GM12878 (cell line): ENCODE measurements around the gene TRMT44. TPM values are rescaled to one million over a fixed set of nuclear protein-coding genes. Genes with fewer than 3 reads are reported as not detected.

Experiments
- ATAC-seq: fragments of 200-7000 bp; cut with Tn5 transposase; 3 replicates; pipeline ENCODE4 v1.9.1; 2020; ENCODE audit warnings: mild to moderate bottlenecking, moderate library complexity
- BruUV-seq: library from RNA; stranded (reverse); fragments of 400-500 nt; replicated peaks from 2 replicates; lab custom pipeline; 2021; lab: Mats Ljungman, UMichigan
- CTCF ChIA-PET: fragments of 300-600 bp; sonication (Branson Sonifier 250); formaldehyde crosslinking; extraction: SDS; loops from one replicate; lab custom pipeline; 2021; ENCODE audit warnings: inconsistent platforms; lab: Yijun Ruan, JAX
- POLR2A ChIA-PET: fragments of 350-600 bp; formaldehyde crosslinking; extraction: SDS; loops from one replicate; lab custom pipeline; 2021; ENCODE audit warnings: inconsistent platforms; lab: Charles Lee
- RAD21 ChIA-PET: fragments of 300-600 bp; sonication (Branson Sonifier 250); formaldehyde crosslinking; loops from one replicate; lab custom pipeline; 2023; ENCODE audit warnings: antibody characterized with exemption; ENCODE audit not compliant: unreplicated experiment; lab: Charles Lee
- SMC1A ChIA-PET: fragments of 300-600 bp; sonication (Branson Sonifier 250); formaldehyde crosslinking; loops from one replicate; lab custom pipeline; 2023; ENCODE audit not compliant: unreplicated experiment, uncharacterized antibody; lab: Charles Lee
- DNase-seq: peaks from one replicate; pipeline ENCODE4 v3.0.0-alpha.2; 2011; ENCODE audit warnings: low read depth, low spot score
- FAIRE-seq: peaks from 3 replicates; lab custom pipeline; 2011; peaks lifted over from hg19 to GRCh38; lab: Jason Lieb, UNC
- H2AFZ ChIP-seq: 2 replicates; pipeline ENCODE4 v1.6.0; 2011; ENCODE audit warnings: low read depth, low read length, control low read depth; ENCODE audit not compliant: control insufficient read depth
- H3K27ac ChIP-seq: 2 replicates; pipeline ENCODE4 v1.5.1; 2011; ENCODE audit warnings: control low read depth; ENCODE audit not compliant: control insufficient read depth, insufficient read depth
- H3K27me3 ChIP-seq, 2 experiments: replicated peaks in 1 of 2; 2 replicates each; pipeline versions ENCODE4 v1.6.0 to v1.6.1; 2011; ENCODE audit warnings: low read length in 1 of 2; ENCODE audit not compliant: control insufficient read depth in 2 of 2, insufficient read depth in 2 of 2
- H3K36me3 ChIP-seq, 2 experiments: 2 replicates each; pipeline ENCODE4 v1.5.1; 2011; ENCODE audit warnings: low read length in 1 of 2; ENCODE audit not compliant: control insufficient read depth in 2 of 2, insufficient read depth in 2 of 2
- H3K4me1 ChIP-seq: 2 replicates; pipeline ENCODE4 v1.6.1; 2011; ENCODE audit warnings: mild to moderate bottlenecking, low read length, moderate library complexity, mixed read lengths; ENCODE audit not compliant: control insufficient read depth, insufficient read depth
- H3K4me2 ChIP-seq: 2 replicates; pipeline ENCODE4 v1.6.0; 2011; ENCODE audit warnings: control low read depth; ENCODE audit not compliant: control insufficient read depth, insufficient read depth
- H3K4me3 ChIP-seq: fragments of 200-600 bp; sonication (generic); 2 replicates; pipeline ENCODE4 v1.5.1; 2016
- H3K79me2 ChIP-seq: 2 replicates; pipeline ENCODE4 v1.6.0; 2011; ENCODE audit warnings: low read length; ENCODE audit not compliant: control insufficient read depth, insufficient read depth
- H3K9ac ChIP-seq: 2 replicates; pipeline ENCODE4 v1.8.0; 2011; ENCODE audit warnings: low read length, control low read depth, mixed read lengths; ENCODE audit not compliant: control insufficient read depth, insufficient read depth
- H3K9me3 ChIP-seq: replicated peaks from 3 replicates; pipeline ENCODE4 v1.5.1; 2011; ENCODE audit warnings: mild to moderate bottlenecking, low read length; ENCODE audit not compliant: control insufficient read depth, insufficient read depth
- H4K20me1 ChIP-seq: 2 replicates; pipeline ENCODE4 v1.6.0; 2011; ENCODE audit not compliant: control insufficient read depth, insufficient read depth
- ATF3 ChIP-seq: IDR thresholded peaks from 2 replicates; pipeline ENCODE4 v1.6.1; 2011; ENCODE audit warnings: low read depth, mild to moderate bottlenecking, low read length, moderate library complexity, borderline replicate concordance; ENCODE audit errors: extremely low read depth
- CBX5 ChIP-seq: sonication (generic); IDR thresholded peaks from 2 replicates; pipeline ENCODE4 v1.6.1; 2016; ENCODE audit warnings: low read depth, moderate library complexity, mild to moderate bottlenecking, inconsistent platforms
- RBBP5 ChIP-seq: fragments of 200-600 bp; sonication (generic); conservative IDR thresholded peaks from 2 replicates; pipeline ENCODE4 v1.6.1; 2016
- SPI1 ChIP-seq: IDR thresholded peaks from 2 replicates; pipeline ENCODE4 v1.6.1; 2011; ENCODE audit warnings: low read depth, mild to moderate bottlenecking, low read length, moderate library complexity, borderline replicate concordance; ENCODE audit not compliant: insufficient read depth
- TAF1 ChIP-seq: IDR thresholded peaks from 2 replicates; pipeline ENCODE4 v1.6.1; 2011; ENCODE audit warnings: mild to moderate bottlenecking, low read depth, low read length, borderline replicate concordance
- ZNF24 ChIP-seq: fragments of 450-650 bp; IDR thresholded peaks from 2 replicates; pipeline ENCODE4 v1.6.1; 2017; ENCODE audit warnings: antibody characterized with exemption, mild to moderate bottlenecking
- WGBS: methylation state at CpG from one replicate; pipeline ENCODE4 v1.1.6; 2016; ENCODE audit warnings: low lambda C conversion rate; ENCODE audit not compliant: insufficient replicate concordance, insufficient coverage; ENCODE audit errors: missing lambda C conversion rate; 5-methylcytosine and 5-hydroxymethylcytosine counted together
- in situ Hi-C: fragments of 300-500 bp; cut with MboI; formaldehyde crosslinking; loops from 9 replicates; pipeline ENCODE4 v1.14.3; 2018; ENCODE audit warnings: mixed read lengths
- intact Hi-C: fragments of 100-400 bp; cut with micrococcal nuclease; formaldehyde crosslinking; loops from one replicate; pipeline ENCODE4 v1.14.2; 2022; ENCODE audit not compliant: unreplicated experiment
- polyA plus RNA-seq, 11 experiments: library from polyadenylated mRNA; depleted of rRNA in 4 of 11; unstranded in 6 of 11; stranded (reverse) in 5 of 11; fragments of >200 nt; fragmentation: Nextera tagmentation in 4 of 11; fragmentation: Illumina TruSeq in 1 of 11; extraction: Ambion mirVana in 4 of 11; extraction: Trizol in 1 of 11; gene quantifications; 1 replicate in 1 of 11; 2 replicates in 10 of 11; pipeline versions ENCODE4 v1.2.1 to v1.2.3, GENCODE V29; 2011 to 2016; ENCODE audit warnings: inconsistent platforms in 2 of 11, missing spikeins in 2 of 11, low read depth in 1 of 11
- total RNA-seq, 4 experiments: library from RNA; depleted of rRNA in 3 of 4; stranded (reverse); fragments of >200 nt in 3 of 4; fragmentation: Illumina TruSeq in 1 of 4; extraction: Trizol in 1 of 4; gene quantifications; 2 replicates each; pipeline versions ENCODE4 v1.2.1 to v1.2.3, GENCODE V29; 2013 to 2021

TRMT44 gene
- total and polyA plus RNA-seq, 10 of the 15 experiments (the other 5 are each of a cell fraction or from before 2014, with no cell fraction given), result 1.3 to 18.5 (median 10.1) TPM

DNA sequence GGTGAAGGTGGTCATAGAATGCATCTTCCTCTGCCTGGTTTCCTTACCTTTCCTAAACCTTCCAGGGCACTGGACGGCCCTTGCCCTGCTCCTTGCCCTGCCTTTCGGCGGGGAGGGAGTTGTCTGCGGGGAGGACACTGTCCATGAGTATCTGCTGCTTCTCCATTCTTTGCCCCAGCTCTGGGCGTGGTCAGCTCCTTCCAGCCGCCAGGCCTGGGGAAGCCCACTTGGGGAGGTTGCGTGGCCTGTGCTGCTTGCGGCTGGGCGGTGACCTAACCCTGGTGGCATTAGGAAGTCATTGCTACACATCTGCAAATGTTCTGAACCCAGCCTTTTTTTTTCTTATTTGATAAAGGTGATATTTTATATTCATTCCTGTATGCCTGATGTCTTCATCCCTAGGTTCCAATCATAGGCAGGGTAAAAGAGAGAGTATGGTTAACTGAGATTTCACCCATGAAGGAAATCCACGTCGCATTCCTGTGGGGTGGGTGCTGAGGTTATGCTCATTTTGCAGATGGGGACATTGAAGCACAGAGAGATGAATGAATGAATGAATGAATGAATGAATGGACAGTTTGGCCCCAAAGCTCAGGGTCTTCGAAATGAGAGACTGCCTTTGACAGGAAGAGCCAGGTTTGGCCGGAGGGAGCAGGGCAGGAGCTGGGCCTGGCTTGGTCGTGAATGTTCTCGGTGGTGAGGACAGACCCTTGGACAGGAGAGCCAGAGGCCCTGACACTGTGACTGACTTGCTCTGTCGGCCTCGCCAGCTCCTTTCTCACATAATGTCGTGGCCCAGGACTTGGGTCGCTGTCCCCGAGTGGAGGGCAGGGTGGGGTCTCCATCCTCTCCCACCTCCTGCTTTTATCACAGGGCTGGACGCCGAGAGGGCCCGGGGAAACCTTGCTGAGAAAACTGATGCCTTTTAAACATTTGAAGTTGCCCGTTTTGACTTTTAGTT lies 81.9 kb downstream of the TRMT44 start:
- no peak for DNase-seq
- TF ChIP-seq TAF1 (no peak), ZNF24 (peak; percentile 73)

DNA sequence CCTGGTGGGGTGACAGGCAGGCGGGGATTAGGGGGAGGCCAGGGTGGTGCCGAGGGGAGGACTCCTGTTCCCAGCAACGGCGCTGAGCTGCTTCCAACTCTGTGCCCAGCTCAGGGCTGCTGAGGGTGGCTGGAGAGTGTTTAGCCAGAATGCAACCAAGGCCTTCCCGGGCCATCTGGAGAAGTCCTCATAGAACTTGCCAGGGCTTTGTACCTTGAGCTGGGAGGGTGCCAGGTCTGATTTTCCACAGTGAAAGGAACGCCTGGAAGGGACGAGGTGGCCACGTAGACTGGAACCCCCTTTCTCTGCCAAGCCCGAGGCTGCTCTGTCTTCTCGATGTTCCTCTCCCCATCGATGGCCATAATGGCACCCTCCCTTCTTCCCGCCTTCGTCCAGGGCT lies 82.6 kb downstream of the TRMT44 start:
- Histone ChIP-seq H3K79me2 (no peaks in the 10 kb centered on the region), H3K9ac (no peak overlapping the region), H3K4me2 (no peak overlapping the region), H3K27ac (no peak overlapping the region), H4K20me1 (no peaks in the 10 kb centered on the region), H3K9me3 (peaks cover 4% of the 10 kb centered on the region; the same call in 2 of the 3 replicates), H3K27me3 (no peaks in the 10 kb centered on the region), H3K4me1 (no peaks in the 10 kb centered on the region), H2AFZ (no peak overlapping the region), H3K36me3 (no peaks in the 10 kb centered on the region), H3K4me3 (no peak overlapping the region)
- DNase-seq (no peak), ATAC-seq (no peak), FAIRE-seq (no peak)
- intact Hi-C loops, result no loop called here
- no peak for TF ChIP-seq SPI1
- no peak for TF ChIP-seq RBBP5
- no peak for TF ChIP-seq ATF3
- no peak for TF ChIP-seq CBX5
- ChIA-PET RAD21 (no interaction called here), POLR2A (no interaction called here), CTCF (interaction anchor here (0.7 kb wide), 1 partner anchor 169 kb away, joined by 3 read pairs; no protein-coding TSS in a partner anchor), SMC1A (no interaction called here)
- no TSS peak for BruUV-seq
- in situ Hi-C loops, result no loop called here
- WGBS, result 53% methylated on average over 11 of the region's 13 CpGs

More for the DNA sequence above, 81.9 kb downstream of the TRMT44 start:
- WGBS, result 62% methylated on average over 24 of the region's 24 CpGs
- ChIA-PET SMC1A (no interaction called here), CTCF (interaction anchor here (0.5 to 0.7 kb wide), 2 partner anchors 471 to 1930 kb away, joined by 3 to 4 read pairs; no protein-coding TSS in a partner anchor), RAD21 (no interaction called here), POLR2A (no interaction called here)
- Histone ChIP-seq H3K27ac (no peak overlapping the region), H3K4me1 (no peaks in the 10 kb centered on the region), H3K27me3 (no peaks in the 10 kb centered on the region), H3K79me2 (no peaks in the 10 kb centered on the region), H3K36me3 (no peaks in the 10 kb centered on the region), H3K4me3 (no peak overlapping the region), H3K4me2 (no peak overlapping the region), H3K9me3 (peaks cover 4% of the 10 kb centered on the region; the same call in 2 of the 3 replicates), H3K9ac (no peak overlapping the region), H2AFZ (no peak overlapping the region), H4K20me1 (no peaks in the 10 kb centered on the region)
- no peak for FAIRE-seq
- ATAC-seq, result no peak
- BruUV-seq, result no TSS peak
- intact Hi-C loops (no loop called here), in situ Hi-C loops (no loop called here)
